Measurements from ENCODE around the gene BIRC6.
A peak's percentile ranks its signal among the peaks of the same experiment; 100 is the strongest.

BIRC6 gene

GRCh38 chr2:32559136-32559535, 202.3 kb downstream of the BIRC6 start:
- Mint-ChIP-seq H3K27ac (no peak overlapping the region), H3K4me1 (ENCODE audit: low read depth) (peaks cover 6% of the 10 kb centered on the region), H3K4me3 (no peak overlapping the region), H3K36me3 (ENCODE audit: low read depth) (peaks cover 38% of the 10 kb centered on the region), H3K27me3 (no peaks in the 10 kb centered on the region), H3K9me3 (no peaks in the 10 kb centered on the region)

GRCh38 chr2:32562906-32563305, 206.1 kb downstream of the BIRC6 start:
- no peak overlapping the region for H3K4me3 Mint-ChIP-seq
- H3K27me3 Mint-ChIP-seq: no peaks in the 10 kb centered on the region
- peaks cover 68% of the 10 kb centered on the region for H3K36me3 Mint-ChIP-seq (ENCODE audit: low read depth)
- H3K9me3 Mint-ChIP-seq: peaks cover 3% of the 10 kb centered on the region
- no peak overlapping the region for H3K27ac Mint-ChIP-seq
- peaks cover 16% of the 10 kb centered on the region for H3K4me1 Mint-ChIP-seq (ENCODE audit: low read depth)

DNA sequence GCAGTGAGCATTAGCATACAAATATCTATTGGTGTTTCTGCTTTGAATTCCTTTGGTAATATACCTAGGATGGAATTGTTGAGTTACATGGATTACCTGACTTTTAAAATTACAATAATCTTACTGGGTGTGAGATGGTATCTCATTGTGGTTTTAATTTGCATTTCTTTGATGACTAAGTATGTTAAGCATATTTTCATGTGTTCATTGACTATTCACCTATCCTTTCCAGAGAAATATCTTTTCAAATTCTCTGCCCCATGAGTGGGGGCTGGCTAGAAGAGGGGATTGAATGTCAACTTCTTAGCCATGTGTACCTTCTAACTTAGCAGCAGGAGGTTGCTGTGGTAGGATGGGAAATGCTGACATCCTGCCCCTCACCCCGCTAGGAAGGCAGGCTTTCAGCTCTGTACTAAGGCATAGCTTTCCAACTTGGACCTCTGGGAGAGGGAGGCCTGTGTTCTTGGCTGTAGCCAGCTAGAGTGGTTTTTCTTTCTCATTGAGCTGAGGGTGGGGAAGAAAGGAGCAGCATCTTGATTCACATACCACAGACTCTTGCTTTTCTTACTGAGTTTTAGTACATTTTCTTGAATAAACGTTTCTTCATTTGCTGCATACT, 207.7 kb downstream of the BIRC6 start:
- H3K36me3 Mint-ChIP-seq (ENCODE audit: low read depth): peaks cover 68% of the 10 kb centered on the region

DNA sequence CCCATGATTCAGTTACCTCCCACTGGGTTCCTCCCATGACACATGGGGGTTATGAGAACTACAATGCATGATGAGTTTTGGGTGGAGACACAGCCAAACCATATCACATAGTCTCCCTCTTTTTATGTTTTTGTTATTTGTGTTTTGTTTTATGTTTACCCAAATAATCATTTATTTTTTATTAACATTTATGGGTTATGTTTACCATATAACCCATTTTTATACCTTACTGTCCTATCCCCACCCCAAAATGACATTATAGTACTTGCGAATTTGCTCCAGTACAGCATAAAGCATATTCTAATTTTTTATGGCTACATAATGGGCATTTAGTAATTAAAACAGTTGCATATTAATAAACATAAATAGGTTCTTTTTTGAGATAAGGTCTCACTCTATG, 209.1 kb downstream of the BIRC6 start:
- H3K9me3 Mint-ChIP-seq: peaks cover 3% of the 10 kb centered on the region
- no peaks in the 10 kb centered on the region for H3K27me3 Mint-ChIP-seq
- no peak overlapping the region for H3K27ac Mint-ChIP-seq
- H3K4me3 Mint-ChIP-seq: no peak overlapping the region
- peaks cover 17% of the 10 kb centered on the region for H3K4me1 Mint-ChIP-seq (ENCODE audit: low read depth)
- peaks cover 68% of the 10 kb centered on the region for H3K36me3 Mint-ChIP-seq (ENCODE audit: low read depth)

More for the DNA sequence above, 207.7 kb downstream of the BIRC6 start:
- H3K4me3 Mint-ChIP-seq: no peak overlapping the region
- H3K27me3 Mint-ChIP-seq: no peaks in the 10 kb centered on the region
- H3K27ac Mint-ChIP-seq: peak overlapping the region; percentile 26
- peaks cover 3% of the 10 kb centered on the region for H3K9me3 Mint-ChIP-seq
- peaks cover 16% of the 10 kb centered on the region for H3K4me1 Mint-ChIP-seq (ENCODE audit: low read depth)

DNA sequence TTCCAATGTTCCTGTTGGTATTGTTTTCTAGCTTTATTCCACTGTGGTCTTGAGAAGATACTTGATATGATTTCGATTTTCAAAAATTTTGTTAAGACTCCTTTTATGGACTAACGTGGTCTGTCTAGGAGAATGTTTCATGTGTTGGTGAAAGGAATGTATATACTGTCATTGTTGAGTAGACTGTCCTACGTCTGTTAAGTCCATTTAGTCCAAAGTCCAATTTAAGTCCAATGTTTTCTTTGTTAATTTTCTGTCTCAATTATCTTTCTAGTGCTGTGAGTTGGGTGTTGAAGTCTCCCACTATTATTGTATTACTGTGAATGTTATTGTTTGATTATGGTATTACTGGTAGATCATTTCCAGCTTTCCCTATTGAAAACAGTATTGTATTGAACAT, 215.2 kb downstream of the BIRC6 start:
- peaks cover 56% of the 10 kb centered on the region for H3K36me3 Mint-ChIP-seq (ENCODE audit: low read depth)
- H3K4me3 Mint-ChIP-seq: no peak overlapping the region
- peaks cover 25% of the 10 kb centered on the region for H3K4me1 Mint-ChIP-seq (ENCODE audit: low read depth)
- H3K9me3 Mint-ChIP-seq: no peaks in the 10 kb centered on the region
- no peak overlapping the region for H3K27ac Mint-ChIP-seq
- no peaks in the 10 kb centered on the region for H3K27me3 Mint-ChIP-seq

DNA sequence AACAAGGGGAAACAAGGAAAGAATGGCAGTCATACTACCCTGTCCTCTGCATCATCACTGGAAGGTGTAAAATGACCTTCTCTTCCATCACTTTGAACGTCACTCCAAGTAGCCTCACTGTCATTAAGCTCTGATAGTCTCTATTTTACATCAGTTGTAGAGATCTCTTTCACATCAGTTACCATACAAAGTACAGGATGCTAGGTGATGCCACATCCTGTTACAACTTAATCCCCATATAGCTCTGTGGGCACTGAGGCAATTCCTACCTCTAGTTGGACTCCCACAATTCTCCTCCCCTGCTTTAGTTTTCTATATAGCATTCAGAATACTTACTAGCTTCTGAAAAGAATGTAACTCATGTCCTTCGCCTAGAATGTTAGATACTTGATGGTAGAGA, 215.9 kb downstream of the BIRC6 start:
- Mint-ChIP-seq H3K27ac (peak overlapping the region; percentile 21), H3K4me1 (ENCODE audit: low read depth) (peaks cover 25% of the 10 kb centered on the region), H3K27me3 (no peaks in the 10 kb centered on the region), H3K9me3 (no peaks in the 10 kb centered on the region), H3K36me3 (ENCODE audit: low read depth) (peaks cover 49% of the 10 kb centered on the region), H3K4me3 (no peak overlapping the region)

GRCh38 chr2:32591669-32592463, 235.0 kb downstream of the BIRC6 start:
- H3K4me3 Mint-ChIP-seq: peak overlapping the region; percentile 48
- no peaks in the 10 kb centered on the region for H3K9me3 Mint-ChIP-seq
- H3K36me3 Mint-ChIP-seq (ENCODE audit: low read depth): peaks cover 35% of the 10 kb centered on the region
- peaks cover 34% of the 10 kb centered on the region for H3K4me1 Mint-ChIP-seq (ENCODE audit: low read depth)
- peak overlapping the region; percentile 77 for H3K27ac Mint-ChIP-seq
- H3K27me3 Mint-ChIP-seq: no peaks in the 10 kb centered on the region

DNA sequence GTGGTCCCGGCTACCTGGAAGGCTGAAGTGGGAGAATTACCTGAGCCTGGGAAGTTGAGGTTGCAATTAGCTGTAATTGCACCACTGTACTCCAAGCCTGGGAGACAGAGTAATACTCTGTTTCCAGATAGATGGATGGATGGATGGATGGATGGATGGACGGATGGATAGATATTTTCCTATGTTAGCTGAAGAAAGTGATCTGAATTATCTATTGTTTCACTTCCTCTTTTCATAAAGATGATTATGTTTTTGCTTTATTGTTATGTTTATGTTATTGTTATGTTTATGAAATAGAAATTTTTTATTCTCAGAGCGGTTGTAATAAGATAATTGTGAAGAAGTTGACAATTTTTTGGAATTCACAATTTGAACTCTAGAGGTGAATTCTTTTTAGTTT, 237.8 kb downstream of the BIRC6 start:
- H3K27me3 Mint-ChIP-seq: no peaks in the 10 kb centered on the region
- H3K4me3 Mint-ChIP-seq: no peak overlapping the region
- H3K36me3 Mint-ChIP-seq (ENCODE audit: low read depth): peaks cover 53% of the 10 kb centered on the region
- no peaks in the 10 kb centered on the region for H3K9me3 Mint-ChIP-seq
- H3K27ac Mint-ChIP-seq: no peak overlapping the region
- H3K4me1 Mint-ChIP-seq (ENCODE audit: low read depth): peaks cover 32% of the 10 kb centered on the region

- Mint-ChIP-seq H3K4me3 (no peak overlapping the region), H3K4me1 (ENCODE audit: low read depth) (no peaks in the 10 kb centered on the region), H3K9me3 (no peaks in the 10 kb centered on the region), H3K27me3 (no peaks in the 10 kb centered on the region), H3K27ac (no peak overlapping the region), H3K36me3 (ENCODE audit: low read depth) (peaks cover 50% of the 10 kb centered on the region)
Observed at GRCh38 chr2:32611366-32611765, 254.5 kb downstream of the BIRC6 start.

DNA sequence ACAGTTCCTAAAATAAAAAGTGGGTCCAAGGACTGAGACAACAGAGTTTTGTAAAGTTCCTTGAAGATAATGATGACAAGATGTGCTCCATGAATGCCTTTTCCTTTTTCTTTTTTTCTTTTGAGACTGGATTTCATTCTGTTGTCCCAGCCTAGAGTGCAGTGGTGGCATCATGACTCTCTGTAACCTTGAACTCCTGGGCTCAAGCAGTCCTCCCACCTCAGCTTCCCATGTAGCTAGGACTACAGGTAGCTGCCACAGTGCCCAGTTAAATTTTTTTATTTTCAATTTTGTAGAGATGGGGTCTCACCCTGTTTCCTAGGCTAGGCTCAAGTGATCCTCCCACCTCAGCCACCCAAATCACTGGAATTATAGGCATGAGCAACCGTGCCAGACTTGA, 254.9 kb downstream of the BIRC6 start:
- H3K27ac Mint-ChIP-seq: no peak overlapping the region
- H3K4me3 Mint-ChIP-seq: no peak overlapping the region
- peaks cover 50% of the 10 kb centered on the region for H3K36me3 Mint-ChIP-seq (ENCODE audit: low read depth)
- no peaks in the 10 kb centered on the region for H3K27me3 Mint-ChIP-seq
- no peaks in the 10 kb centered on the region for H3K4me1 Mint-ChIP-seq (ENCODE audit: low read depth)
- H3K9me3 Mint-ChIP-seq: no peaks in the 10 kb centered on the region

- Mint-ChIP-seq H3K36me3 (ENCODE audit: low read depth) (peaks cover 56% of the 10 kb centered on the region), H3K9me3 (no peaks in the 10 kb centered on the region), H3K4me3 (no peak overlapping the region), H3K27me3 (no peaks in the 10 kb centered on the region), H3K4me1 (ENCODE audit: low read depth) (no peaks in the 10 kb centered on the region), H3K27ac (peak overlapping the region; percentile 18)
Observed at GRCh38 chr2:32614084-32614483, 257.3 kb downstream of the BIRC6 start.

- Mint-ChIP-seq H3K4me3 (no peak overlapping the region), H3K27me3 (no peaks in the 10 kb centered on the region), H3K4me1 (ENCODE audit: low read depth) (no peaks in the 10 kb centered on the region), H3K27ac (no peak overlapping the region), H3K36me3 (ENCODE audit: low read depth) (peaks cover 52% of the 10 kb centered on the region), H3K9me3 (no peaks in the 10 kb centered on the region)
Observed at GRCh38 chr2:32617599-32618189, 260.9 kb downstream of the BIRC6 start.

DNA sequence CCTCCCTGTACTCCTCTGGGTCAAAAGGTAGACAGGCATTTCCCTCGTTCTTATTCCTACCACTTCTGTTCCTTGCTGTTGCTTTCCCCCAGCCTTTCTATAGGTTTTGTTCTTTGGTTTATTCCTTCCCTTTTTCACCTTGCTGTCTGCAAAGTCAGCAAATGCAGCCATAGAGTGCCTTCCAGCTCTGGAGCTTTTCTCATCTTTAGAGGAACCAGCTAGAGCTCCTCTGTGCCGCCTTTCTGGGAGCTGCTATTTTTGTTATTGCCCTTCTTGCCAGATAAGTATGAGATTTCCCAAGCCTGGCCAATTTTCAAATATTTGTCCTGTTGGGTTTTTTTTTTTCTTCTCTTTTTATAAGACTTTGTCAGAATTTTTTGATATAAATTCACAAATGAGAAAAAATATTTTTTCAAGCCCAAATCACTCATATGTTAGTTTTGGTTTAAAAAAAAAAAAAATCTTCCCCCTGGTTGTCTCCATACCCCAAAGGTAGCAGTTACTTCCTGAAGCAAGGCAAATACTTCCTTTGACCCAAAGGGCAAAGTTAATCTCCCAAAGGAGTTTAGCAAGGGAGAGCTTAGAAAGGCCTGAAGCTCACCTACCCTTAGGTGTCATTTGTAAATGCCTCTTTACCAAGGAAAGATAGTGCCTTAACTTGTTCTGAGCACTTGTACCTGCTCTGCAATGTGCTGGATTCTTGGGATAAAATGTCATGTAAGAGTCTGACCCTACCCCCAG, 265.9 kb downstream of the BIRC6 start:
- no peak overlapping the region for H3K27ac Mint-ChIP-seq

DNA sequence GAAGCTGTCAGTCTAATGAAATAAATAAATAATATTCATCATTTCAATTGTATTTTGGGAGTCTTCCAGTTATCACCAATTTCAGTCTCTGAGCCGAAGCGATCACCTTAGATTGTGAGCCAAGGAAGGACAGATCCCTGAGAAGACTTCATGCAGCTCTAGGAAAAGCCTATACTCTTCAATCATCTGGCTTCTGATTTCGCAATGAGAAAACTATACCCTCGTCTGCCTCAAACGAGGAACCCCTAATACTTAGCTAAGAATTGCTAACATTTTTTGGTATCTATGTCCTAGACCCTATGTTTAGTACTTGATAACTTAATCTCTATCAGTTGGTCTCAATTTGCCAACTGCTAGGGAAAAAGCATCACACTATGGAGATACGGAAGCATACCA, 266.5 kb downstream of the BIRC6 start:
- no peaks in the 10 kb centered on the region for H3K27me3 Mint-ChIP-seq
- H3K27ac Mint-ChIP-seq: no peak overlapping the region
- H3K9me3 Mint-ChIP-seq: no peaks in the 10 kb centered on the region
- H3K4me1 Mint-ChIP-seq (ENCODE audit: low read depth): peaks cover 11% of the 10 kb centered on the region
- H3K36me3 Mint-ChIP-seq (ENCODE audit: low read depth): peaks cover 22% of the 10 kb centered on the region
- H3K4me3 Mint-ChIP-seq: no peak overlapping the region

More for the DNA sequence above, 265.9 kb downstream of the BIRC6 start:
- H3K4me1 Mint-ChIP-seq (ENCODE audit: low read depth): peaks cover 7% of the 10 kb centered on the region
- peaks cover 26% of the 10 kb centered on the region for H3K36me3 Mint-ChIP-seq (ENCODE audit: low read depth)
- no peaks in the 10 kb centered on the region for H3K27me3 Mint-ChIP-seq
- no peak overlapping the region for H3K4me3 Mint-ChIP-seq
- H3K9me3 Mint-ChIP-seq: no peaks in the 10 kb centered on the region

GRCh38 chr2:32624812-32625211, 268.0 kb downstream of the BIRC6 start:
- Mint-ChIP-seq H3K27me3 (no peaks in the 10 kb centered on the region), H3K9me3 (no peaks in the 10 kb centered on the region), H3K4me1 (ENCODE audit: low read depth) (peaks cover 24% of the 10 kb centered on the region), H3K36me3 (ENCODE audit: low read depth) (peaks cover 14% of the 10 kb centered on the region), H3K4me3 (no peak overlapping the region), H3K27ac (no peak overlapping the region)
